ENCODE results near the gene EPS8L3.

DNA sequence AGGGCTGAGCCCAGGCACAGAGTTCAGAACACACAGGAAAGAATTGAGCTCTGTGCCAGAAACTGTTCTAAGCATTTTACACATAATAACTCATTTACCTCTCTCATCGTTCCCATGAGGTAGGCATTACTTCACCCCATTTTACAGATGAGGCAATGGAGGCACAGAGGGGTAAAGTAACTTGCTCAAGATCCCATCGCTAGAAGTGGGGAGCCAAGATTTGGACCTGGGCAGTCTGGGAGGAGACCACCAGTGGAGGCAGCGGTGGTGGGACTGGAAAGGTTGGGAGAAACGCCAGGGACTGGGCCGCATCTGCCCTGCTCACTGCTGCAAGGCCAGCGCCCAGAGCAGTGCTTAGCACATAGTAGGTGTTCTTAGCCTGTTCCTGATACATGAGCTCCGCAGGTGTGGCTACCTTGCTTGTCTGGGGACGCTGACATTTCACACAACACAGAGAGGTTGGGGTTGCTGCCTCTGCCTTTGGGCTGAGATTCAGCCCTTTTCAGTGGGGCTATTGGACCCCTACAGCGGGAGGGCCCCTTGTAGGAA lies 27.8 kb upstream of the EPS8L3 start:
- TF ChIP-seq CTCF (IDR thresholded peaks at IDR 0.05; ENCODE audit: poor library complexity, severe bottlenecking) (no peak), TAF1 (IDR thresholded peaks at IDR 0.05; ENCODE audit: low read depth) (no peak), POLR2AphosphoS5 (IDR thresholded peaks at IDR 0.05) (no peak), EZH2 (IDR thresholded peaks at IDR 0.05; ENCODE audit: borderline replicate concordance, insufficient read depth, low read length, poor library complexity, severe bottlenecking) (no peak), RAD21 (conservative IDR thresholded peaks at IDR 0.05) (no peak), SMC3 (conservative IDR thresholded peaks at IDR 0.05; ENCODE audit: poor library complexity) (no peak), EP300 (conservative IDR thresholded peaks at IDR 0.05; ENCODE audit: poor library complexity, severe bottlenecking) (no peak)
- TF ChIP-seq, protein P1, sequence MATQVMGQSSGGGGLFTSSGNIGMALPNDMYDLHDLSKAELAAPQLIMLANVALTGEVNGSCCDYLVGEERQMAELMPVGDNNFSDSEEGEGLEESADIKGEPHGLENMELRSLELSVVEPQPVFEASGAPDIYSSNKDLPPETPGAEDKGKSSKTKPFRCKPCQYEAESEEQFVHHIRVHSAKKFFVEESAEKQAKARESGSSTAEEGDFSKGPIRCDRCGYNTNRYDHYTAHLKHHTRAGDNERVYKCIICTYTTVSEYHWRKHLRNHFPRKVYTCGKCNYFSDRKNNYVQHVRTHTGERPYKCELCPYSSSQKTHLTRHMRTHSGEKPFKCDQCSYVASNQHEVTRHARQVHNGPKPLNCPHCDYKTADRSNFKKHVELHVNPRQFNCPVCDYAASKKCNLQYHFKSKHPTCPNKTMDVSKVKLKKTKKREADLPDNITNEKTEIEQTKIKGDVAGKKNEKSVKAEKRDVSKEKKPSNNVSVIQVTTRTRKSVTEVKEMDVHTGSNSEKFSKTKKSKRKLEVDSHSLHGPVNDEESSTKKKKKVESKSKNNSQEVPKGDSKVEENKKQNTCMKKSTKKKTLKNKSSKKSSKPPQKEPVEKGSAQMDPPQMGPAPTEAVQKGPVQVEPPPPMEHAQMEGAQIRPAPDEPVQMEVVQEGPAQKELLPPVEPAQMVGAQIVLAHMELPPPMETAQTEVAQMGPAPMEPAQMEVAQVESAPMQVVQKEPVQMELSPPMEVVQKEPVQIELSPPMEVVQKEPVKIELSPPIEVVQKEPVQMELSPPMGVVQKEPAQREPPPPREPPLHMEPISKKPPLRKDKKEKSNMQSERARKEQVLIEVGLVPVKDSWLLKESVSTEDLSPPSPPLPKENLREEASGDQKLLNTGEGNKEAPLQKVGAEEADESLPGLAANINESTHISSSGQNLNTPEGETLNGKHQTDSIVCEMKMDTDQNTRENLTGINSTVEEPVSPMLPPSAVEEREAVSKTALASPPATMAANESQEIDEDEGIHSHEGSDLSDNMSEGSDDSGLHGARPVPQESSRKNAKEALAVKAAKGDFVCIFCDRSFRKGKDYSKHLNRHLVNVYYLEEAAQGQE (IDR thresholded peaks at IDR 0.05; ENCODE audit: borderline replicate concordance): no peak

Measured in neural cell (in vitro differentiated cells).